Parathyroid adenoma (tissue), 2 donors: ENCODE measurements around the gene CGREF1.
"Not testable (repeated sequence)": the region's sequence is repeated elsewhere in the genome, so short reads cannot be mapped to it uniquely, and the experiment has no call there.

Experiments
- H2AFZ ChIP-seq: fragments of 300-600 bp; sonication (generic); one replicate; pipeline ENCODE4 v1.7.0; 2017; ENCODE audit warnings: antibody characterized with exemption, mild to moderate bottlenecking
- H3K27ac ChIP-seq: fragments of 300-600 bp; sonication (generic); one replicate; pipeline ENCODE4 v1.7.0; 2017
- H3K27me3 ChIP-seq: fragments of 300-600 bp; sonication (generic); one replicate; pipeline ENCODE4 v1.7.0; 2017; ENCODE audit warnings: low read length; ENCODE audit not compliant: control insufficient read depth, insufficient read depth
- H3K36me3 ChIP-seq: fragments of 300-600 bp; sonication (generic); one replicate; pipeline ENCODE4 v1.7.0; 2017; ENCODE audit warnings: low read length; ENCODE audit not compliant: control insufficient read depth, insufficient read depth
- H3K4me1 ChIP-seq: fragments of 300-600 bp; sonication (generic); one replicate; pipeline ENCODE4 v1.7.0; 2017; ENCODE audit warnings: control low read depth
- H3K4me2 ChIP-seq: fragments of 300-600 bp; sonication (generic); one replicate; pipeline ENCODE4 v1.7.0; 2017; ENCODE audit warnings: low read length
- H3K4me3 ChIP-seq: fragments of 300-600 bp; sonication (generic); one replicate; pipeline ENCODE4 v1.7.0; 2017; ENCODE audit warnings: low read depth, low read length
- H3K79me2 ChIP-seq: fragments of 300-600 bp; sonication (generic); one replicate; pipeline ENCODE4 v1.7.0; 2017; ENCODE audit warnings: control low read depth
- H3K9ac ChIP-seq: fragments of 300-600 bp; sonication (generic); one replicate; pipeline ENCODE4 v1.7.0; 2017; ENCODE audit warnings: mild to moderate bottlenecking
- H3K9me3 ChIP-seq: fragments of 300-600 bp; sonication (generic); one replicate; pipeline ENCODE4 v1.7.0; 2017; ENCODE audit warnings: low read length; ENCODE audit not compliant: control insufficient read depth
- TF ChIP-seq, protein P1 (sequence below): fragments of 300-600 bp; sonication (generic); IDR thresholded peaks from one replicate; pipeline ENCODE4 v1.7.0; 2017; ENCODE audit warnings: antibody characterized with exemption, mild to moderate bottlenecking
- donor health status: primary hyperparathyroidism.

The CGREF1 gene

DNA sequence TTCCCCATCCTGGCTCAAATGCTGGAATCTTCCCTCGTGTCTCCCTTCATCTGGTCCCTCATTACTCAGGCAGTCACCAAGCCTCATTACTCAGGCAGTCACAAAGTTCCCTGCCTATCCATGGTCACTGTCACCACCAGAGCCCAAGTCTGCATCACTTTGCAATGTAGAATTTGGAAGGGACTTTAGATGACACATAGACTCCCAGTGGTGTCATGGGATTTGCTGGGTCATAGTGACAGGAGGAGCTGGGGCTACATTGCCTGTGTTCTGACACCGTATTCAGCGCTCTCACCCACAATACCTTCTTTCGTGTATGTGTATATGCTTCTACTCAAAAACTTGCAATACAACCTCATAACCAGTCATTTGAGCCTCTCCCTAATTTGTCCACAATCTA is 42.6 kb downstream of the CGREF1 start:
- Histone ChIP-seq H3K27me3 (no peaks in the 10 kb centered on the region), H3K9me3 (no peaks in the 10 kb centered on the region), H3K79me2 (no peaks in the 10 kb centered on the region), H3K4me1 (peaks cover under 1% of the 10 kb centered on the region), H3K9ac (no peak overlapping the region), H3K27ac (no peak overlapping the region), H3K4me2 (no peak overlapping the region), H3K4me3 (no peak overlapping the region), H2AFZ (no peak overlapping the region), H3K36me3 (no peaks in the 10 kb centered on the region)
- TF ChIP-seq, protein P1, sequence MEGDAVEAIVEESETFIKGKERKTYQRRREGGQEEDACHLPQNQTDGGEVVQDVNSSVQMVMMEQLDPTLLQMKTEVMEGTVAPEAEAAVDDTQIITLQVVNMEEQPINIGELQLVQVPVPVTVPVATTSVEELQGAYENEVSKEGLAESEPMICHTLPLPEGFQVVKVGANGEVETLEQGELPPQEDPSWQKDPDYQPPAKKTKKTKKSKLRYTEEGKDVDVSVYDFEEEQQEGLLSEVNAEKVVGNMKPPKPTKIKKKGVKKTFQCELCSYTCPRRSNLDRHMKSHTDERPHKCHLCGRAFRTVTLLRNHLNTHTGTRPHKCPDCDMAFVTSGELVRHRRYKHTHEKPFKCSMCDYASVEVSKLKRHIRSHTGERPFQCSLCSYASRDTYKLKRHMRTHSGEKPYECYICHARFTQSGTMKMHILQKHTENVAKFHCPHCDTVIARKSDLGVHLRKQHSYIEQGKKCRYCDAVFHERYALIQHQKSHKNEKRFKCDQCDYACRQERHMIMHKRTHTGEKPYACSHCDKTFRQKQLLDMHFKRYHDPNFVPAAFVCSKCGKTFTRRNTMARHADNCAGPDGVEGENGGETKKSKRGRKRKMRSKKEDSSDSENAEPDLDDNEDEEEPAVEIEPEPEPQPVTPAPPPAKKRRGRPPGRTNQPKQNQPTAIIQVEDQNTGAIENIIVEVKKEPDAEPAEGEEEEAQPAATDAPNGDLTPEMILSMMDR = no peak

DNA sequence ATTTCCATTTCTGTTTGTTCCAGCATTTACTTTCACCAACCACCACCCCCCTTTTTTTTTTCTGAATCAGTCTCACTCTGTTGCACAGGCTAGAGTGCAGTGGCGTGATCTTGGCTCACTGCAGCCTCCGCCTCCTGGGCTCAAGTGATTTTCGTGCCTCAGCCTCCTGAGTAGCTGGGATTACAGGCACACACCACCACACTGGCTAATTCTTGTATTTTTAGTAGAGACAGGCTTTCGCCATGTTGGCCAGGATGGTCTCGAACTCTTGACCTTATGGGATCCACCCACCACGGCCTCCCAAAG is 43.4 kb downstream of the CGREF1 start:
- not testable (repeated sequence) for H3K79me2 ChIP-seq, H3K9me3 ChIP-seq, H3K4me1 ChIP-seq, H3K36me3 ChIP-seq, H2AFZ ChIP-seq, H3K27me3 ChIP-seq, H3K4me2 ChIP-seq, H3K9ac ChIP-seq, H3K27ac ChIP-seq, H3K4me3 ChIP-seq

DNA sequence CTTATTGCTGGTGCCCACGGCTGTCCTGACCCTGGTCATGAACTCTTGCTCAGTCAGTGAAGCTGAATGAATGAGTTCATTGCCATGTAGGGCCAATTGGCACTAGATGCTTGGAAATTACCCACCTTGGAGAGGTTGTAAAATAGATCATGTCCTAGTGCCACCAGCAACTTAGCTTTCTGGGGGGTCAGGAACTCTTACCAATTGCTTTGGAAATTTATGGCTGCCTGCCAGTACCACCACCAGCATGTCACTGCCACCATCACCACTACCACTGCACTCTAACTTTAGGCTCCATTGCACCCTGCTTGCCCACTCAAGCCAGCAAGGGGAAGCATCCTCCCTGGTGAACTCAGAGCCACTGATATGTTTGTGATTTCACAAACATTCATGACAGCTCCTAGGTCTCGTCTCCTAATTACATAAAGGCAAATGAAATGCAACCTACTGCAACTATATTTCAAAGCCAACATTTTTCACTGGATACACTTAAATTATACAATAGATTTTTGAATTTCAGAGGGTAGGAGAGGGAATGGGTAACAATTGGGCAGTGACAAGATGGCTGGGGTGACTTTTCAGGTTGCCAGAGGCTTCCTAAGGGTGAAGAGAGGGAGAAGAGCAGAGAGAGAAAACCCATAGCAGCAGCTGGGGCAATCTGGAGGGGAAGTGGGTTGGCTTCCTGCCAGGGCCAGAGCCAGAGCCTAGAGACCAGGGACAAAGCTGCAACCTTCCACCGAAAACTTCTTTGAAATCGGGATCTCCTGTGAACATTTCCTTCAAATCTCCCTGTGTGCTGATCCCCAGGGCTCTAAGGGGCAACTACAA is 44.0 kb downstream of the CGREF1 start:
- Histone ChIP-seq H3K36me3 (no peaks in the 10 kb centered on the region), H3K4me3 (no peak overlapping the region), H3K27ac (no peak overlapping the region), H3K9me3 (no peaks in the 10 kb centered on the region), H3K4me2 (no peak overlapping the region), H3K27me3 (no peaks in the 10 kb centered on the region), H3K9ac (no peak overlapping the region), H3K79me2 (peaks cover 8% of the 10 kb centered on the region), H3K4me1 (peaks cover 6% of the 10 kb centered on the region), H2AFZ (no peak overlapping the region)
- TF ChIP-seq, protein P1 = no peak

DNA sequence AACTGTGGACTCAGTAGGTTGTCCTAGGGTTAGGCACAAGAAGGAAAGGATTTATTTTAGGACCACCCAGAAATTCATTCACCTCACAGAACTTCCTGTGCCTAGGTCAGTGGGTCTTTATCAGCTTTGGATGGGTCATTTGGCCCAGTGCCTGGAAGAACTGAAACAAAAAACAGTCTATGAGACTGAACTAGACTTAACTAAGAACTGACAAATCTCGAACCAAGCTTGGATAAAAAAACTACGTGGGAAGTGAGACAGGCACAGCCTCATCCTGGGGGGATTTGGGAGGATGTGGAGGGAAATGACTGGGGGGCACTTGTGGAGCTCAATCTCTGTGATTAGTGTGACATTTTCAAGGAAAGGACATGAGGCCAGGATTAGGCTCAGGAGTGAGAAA is 45.1 kb downstream of the CGREF1 start:
- TF ChIP-seq, protein P1 = no peak
- Histone ChIP-seq H3K27ac (peak overlapping the region; percentile 36), H3K27me3 (no peaks in the 10 kb centered on the region), H3K4me2 (no peak overlapping the region), H3K4me1 (peaks cover 12% of the 10 kb centered on the region), H3K36me3 (no peaks in the 10 kb centered on the region), H3K9ac (no peak overlapping the region), H3K79me2 (peaks cover 19% of the 10 kb centered on the region), H3K9me3 (no peaks in the 10 kb centered on the region), H3K4me3 (no peak overlapping the region), H2AFZ (no peak overlapping the region)

DNA sequence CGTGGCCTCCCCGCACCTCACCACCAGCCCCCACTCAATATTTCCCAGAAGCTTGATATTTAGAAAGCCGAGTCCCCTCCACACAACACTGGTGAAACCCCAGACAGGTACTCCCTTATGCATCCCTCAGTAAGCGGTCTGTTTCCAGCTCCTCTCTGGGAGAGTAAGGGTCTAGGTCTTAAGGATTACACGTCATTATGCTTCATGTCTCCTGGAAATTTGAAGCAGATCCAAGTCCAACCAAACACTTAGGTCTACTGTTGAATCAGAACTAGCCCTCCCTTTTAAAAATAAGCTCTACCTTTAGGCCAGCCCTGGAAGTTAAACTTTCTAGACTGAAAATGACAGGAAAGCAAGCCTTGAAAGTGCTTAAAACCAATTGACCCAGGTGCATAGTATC is 46.0 kb downstream of the CGREF1 start:
- Histone ChIP-seq H3K36me3 (no peaks in the 10 kb centered on the region), H3K4me2 (no peak overlapping the region), H3K4me3 (no peak overlapping the region), H3K4me1 (peaks cover 12% of the 10 kb centered on the region), H3K27ac (no peak overlapping the region), H3K79me2 (peaks cover 22% of the 10 kb centered on the region), H3K9me3 (no peaks in the 10 kb centered on the region), H2AFZ (no peak overlapping the region), H3K9ac (no peak overlapping the region), H3K27me3 (no peaks in the 10 kb centered on the region)
- TF ChIP-seq, protein P1 = no peak
